GM23338 (cell line): ENCODE data around the gene IRF2. TPM values are rescaled to one million over a fixed set of nuclear protein-coding genes. Genes with fewer than 3 reads are reported as not detected.
A peak's percentile ranks its signal among the peaks of the same experiment; 100 is the strongest.

Experiments used
- ATAC-seq: fragments of 200-7000 bp; cut with Tn5 transposase; 3 replicates; pipeline ENCODE4 v1.9.1; 2020
- DNase-seq: peaks from one replicate; pipeline ENCODE4 v3.0.0-alpha.2; 2015; ENCODE audit warnings: low spot score
- H2AFZ ChIP-seq: fragments of 200-600 bp; sonication (generic); 2 replicates; pipeline ENCODE4 v1.8.0; 2016; ENCODE audit warnings: antibody characterized with exemption, mild to moderate bottlenecking, moderate library complexity
- H3F3A ChIP-seq: fragments of 200-600 bp; sonication (generic); replicated peaks from 2 replicates; pipeline ENCODE4 v1.8.0; 2017; ENCODE audit warnings: antibody characterized with exemption, mixed run types, low read depth
- H3K27ac ChIP-seq: fragments of 200-600 bp; sonication (generic); 2 replicates; pipeline ENCODE4 v1.6.1; 2016; ENCODE audit warnings: low read depth
- H3K27me3 ChIP-seq: fragments of 200-600 bp; sonication (generic); 2 replicates; pipeline ENCODE4 v1.8.0; 2016; ENCODE audit warnings: mild to moderate bottlenecking, mixed run types, moderate library complexity; ENCODE audit not compliant: insufficient read depth
- H3K36me3 ChIP-seq: fragments of 200-600 bp; sonication (generic); 2 replicates; pipeline ENCODE4 v1.8.0; 2016; ENCODE audit warnings: mild to moderate bottlenecking; ENCODE audit not compliant: insufficient read depth
- H3K4me1 ChIP-seq: fragments of 200-600 bp; sonication (generic); 2 replicates; pipeline ENCODE4 v1.8.0; 2016; ENCODE audit warnings: mild to moderate bottlenecking, moderate library complexity; ENCODE audit not compliant: insufficient read depth
- H3K4me2 ChIP-seq: fragments of 200-600 bp; sonication (generic); 2 replicates; pipeline ENCODE4 v1.7.1; 2017; ENCODE audit warnings: mixed run types
- H3K4me3 ChIP-seq: fragments of 200-600 bp; sonication (generic); 2 replicates; pipeline ENCODE4 v1.6.1; 2016; ENCODE audit warnings: mixed run types
- H3K79me2 ChIP-seq: fragments of 200-600 bp; sonication (generic); replicated peaks from 2 replicates; pipeline ENCODE4 v1.8.0; 2017; ENCODE audit warnings: mild to moderate bottlenecking; ENCODE audit not compliant: insufficient read depth
- H3K9me2 ChIP-seq: fragments of 200-600 bp; sonication (generic); 2 replicates; pipeline ENCODE4 v1.8.0; 2017; ENCODE audit not compliant: insufficient read depth
- H4K20me1 ChIP-seq: fragments of 200-600 bp; sonication (generic); replicated peaks from 2 replicates; pipeline ENCODE4 v1.8.0; 2017; ENCODE audit warnings: mild to moderate bottlenecking; ENCODE audit not compliant: insufficient read depth
- H3K27ac Mint-ChIP-seq: 2 replicates; pipeline ENCODE4 v1.8.0; 2020; ENCODE audit warnings: inconsistent platforms, mild to moderate bottlenecking, moderate library complexity, mixed read lengths
- H3K27me3 Mint-ChIP-seq: 3 replicates; pipeline ENCODE4 v1.8.0; 2022; ENCODE audit warnings: low read depth, mild to moderate bottlenecking, moderate library complexity, mixed read lengths, inconsistent platforms; ENCODE audit not compliant: insufficient read depth, poor library complexity
- H3K36me3 Mint-ChIP-seq: 3 replicates; pipeline ENCODE4 v1.8.0; 2021; ENCODE audit warnings: low read depth, mild to moderate bottlenecking, inconsistent platforms, moderate library complexity, mixed read lengths
- H3K4me1 Mint-ChIP-seq: 3 replicates; pipeline ENCODE4 v1.8.0; 2020; ENCODE audit warnings: mild to moderate bottlenecking, inconsistent platforms, mixed read lengths
- H3K4me3 Mint-ChIP-seq: 3 replicates; pipeline ENCODE4 v1.8.0; 2021; ENCODE audit warnings: moderate library complexity, mild to moderate bottlenecking, inconsistent platforms, mixed read lengths
- H3K9me3 Mint-ChIP-seq: 3 replicates; pipeline ENCODE4 v1.8.0; 2020; ENCODE audit warnings: moderate library complexity, mild to moderate bottlenecking, inconsistent platforms, mixed read lengths
- CREB1 ChIP-seq: fragments of 250-450 bp; sonication (Bioruptor Pico); IDR thresholded peaks from 2 replicates; pipeline ENCODE4 v1.5.0; 2020; ENCODE audit warnings: low read depth, mild to moderate bottlenecking, moderate library complexity
- EZH2phosphoT487 ChIP-seq: fragments of 200-600 bp; sonication (generic); IDR thresholded peaks from one replicate; pipeline ENCODE4 v1.8.1; 2018; ENCODE audit warnings: antibody characterized with exemption; ENCODE audit not compliant: unreplicated experiment
- JUNB ChIP-seq: IDR thresholded peaks from one replicate; pipeline ENCODE4 v1.6.1; 2016; ENCODE audit warnings: antibody characterized with exemption; ENCODE audit not compliant: unreplicated experiment
- STAT1 ChIP-seq: IDR thresholded peaks from one replicate; pipeline ENCODE4 v1.6.1; 2016; ENCODE audit warnings: antibody characterized with exemption; ENCODE audit not compliant: unreplicated experiment
- ZNF331 ChIP-seq: fragments of 250-450 bp; sonication (Bioruptor Pico); IDR thresholded peaks from 2 replicates; pipeline ENCODE4 v1.5.0; 2020; ENCODE audit warnings: low read depth, mild to moderate bottlenecking, moderate library complexity
- polyA plus RNA-seq: library from polyadenylated mRNA; unstranded; fragments of >200 nt; fragmentation: Nextera tagmentation; extraction: Ambion mirVana; gene quantifications from 2 replicates; pipeline ENCODE4 v1.2.1, GENCODE V29; 2016
- total RNA-seq: library from RNA; depleted of rRNA; stranded (reverse); fragments of >200 nt; shearing (Covaris generic); gene quantifications from 2 replicates; pipeline ENCODE4 v1.2.3, GENCODE V29; 2014
- TF ChIP-seq, protein P1 (sequence below): IDR thresholded peaks from 2 replicates; pipeline ENCODE4 v1.6.1; 2016; ENCODE audit warnings: antibody characterized with exemption
- TF ChIP-seq, protein P2 (sequence below): fragments of 250-450 bp; sonication (Bioruptor Pico); IDR thresholded peaks from 2 replicates; pipeline ENCODE4 v1.5.0; 2020; ENCODE audit warnings: mild to moderate bottlenecking, moderate library complexity
- TF ChIP-seq, protein P3 (sequence below): IDR thresholded peaks from one replicate; pipeline ENCODE4 v1.6.1; 2018; ENCODE audit warnings: antibody characterized with exemption; ENCODE audit not compliant: unreplicated experiment

IRF2 gene
- total and polyA plus RNA-seq, 2 experiments from 2014 or later: 14.7 to 15.0 TPM

DNA sequence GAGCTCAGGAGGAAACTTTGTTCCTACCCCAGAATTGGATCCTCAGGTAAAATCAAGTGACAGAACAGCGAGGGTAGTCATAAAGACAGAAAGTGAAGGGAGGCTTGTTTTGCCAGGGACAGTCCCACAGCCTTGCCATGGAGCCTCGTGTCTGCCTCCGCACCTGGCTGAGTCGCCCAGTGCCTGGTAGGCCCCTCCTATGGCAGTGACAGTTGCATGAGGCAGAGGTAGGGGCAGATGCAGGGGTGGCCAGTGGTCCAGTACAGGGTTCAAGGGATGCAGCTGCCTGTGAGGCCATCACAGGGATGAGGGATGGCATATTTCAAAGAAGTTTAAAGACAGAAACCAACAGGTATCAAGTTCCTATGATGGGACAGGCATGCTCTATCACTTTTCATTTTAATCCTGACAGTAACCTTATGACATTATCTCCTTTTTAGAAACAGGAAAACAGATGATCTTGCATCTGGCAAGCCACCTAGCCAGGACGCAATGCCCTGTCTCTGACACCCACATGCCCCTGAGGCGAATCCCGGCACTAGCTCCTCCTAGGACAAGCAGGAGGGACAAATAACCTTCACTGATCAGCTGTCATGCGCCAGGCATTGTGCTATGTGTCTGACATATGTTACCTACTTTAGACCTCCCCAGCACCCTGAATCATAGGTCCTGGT lies 129.3 kb downstream of the IRF2 start:
- Histone ChIP-seq H3K79me2 (no peaks in the 10 kb centered on the region), H3K27ac (no peak overlapping the region), H3K4me1 (peaks cover 25% of the 10 kb centered on the region), H4K20me1 (no peaks in the 10 kb centered on the region), H3K27me3 (no peaks in the 10 kb centered on the region), H3K4me3 (no peak overlapping the region), H3F3A (peaks cover 3% of the 10 kb centered on the region; the same call in 1 of the 2 replicates), H3K9me2 (no peaks in the 10 kb centered on the region), H2AFZ (peak overlapping the region; percentile 58; the same call in 1 of the 2 replicates), H3K4me2 (no peak overlapping the region), H3K36me3 (no peaks in the 10 kb centered on the region)
- H3K9me3 Mint-ChIP-seq: no peaks in the 10 kb centered on the region
- H3K4me3 Mint-ChIP-seq: no peak overlapping the region
- H3K4me1 Mint-ChIP-seq: peaks cover 52% of the 10 kb centered on the region
- no peaks in the 10 kb centered on the region; the same call in 2 of the 3 replicates for H3K36me3 Mint-ChIP-seq
- peaks cover 8% of the 10 kb centered on the region for H3K27me3 Mint-ChIP-seq
- no peak for ATAC-seq
- H3K27ac Mint-ChIP-seq: no peak overlapping the region; the same call in 1 of the 2 replicates
- TF ChIP-seq CREB1 (CRISPR knock-in tag) (no peak), EZH2phosphoT487 (no peak), STAT1 (no peak), JUNB (no peak), ZNF331 (CRISPR knock-in tag) (no peak)
- TF ChIP-seq, protein P1, sequence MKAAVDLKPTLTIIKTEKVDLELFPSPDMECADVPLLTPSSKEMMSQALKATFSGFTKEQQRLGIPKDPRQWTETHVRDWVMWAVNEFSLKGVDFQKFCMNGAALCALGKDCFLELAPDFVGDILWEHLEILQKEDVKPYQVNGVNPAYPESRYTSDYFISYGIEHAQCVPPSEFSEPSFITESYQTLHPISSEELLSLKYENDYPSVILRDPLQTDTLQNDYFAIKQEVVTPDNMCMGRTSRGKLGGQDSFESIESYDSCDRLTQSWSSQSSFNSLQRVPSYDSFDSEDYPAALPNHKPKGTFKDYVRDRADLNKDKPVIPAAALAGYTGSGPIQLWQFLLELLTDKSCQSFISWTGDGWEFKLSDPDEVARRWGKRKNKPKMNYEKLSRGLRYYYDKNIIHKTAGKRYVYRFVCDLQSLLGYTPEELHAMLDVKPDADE: no peak
- TF ChIP-seq, protein P2, sequence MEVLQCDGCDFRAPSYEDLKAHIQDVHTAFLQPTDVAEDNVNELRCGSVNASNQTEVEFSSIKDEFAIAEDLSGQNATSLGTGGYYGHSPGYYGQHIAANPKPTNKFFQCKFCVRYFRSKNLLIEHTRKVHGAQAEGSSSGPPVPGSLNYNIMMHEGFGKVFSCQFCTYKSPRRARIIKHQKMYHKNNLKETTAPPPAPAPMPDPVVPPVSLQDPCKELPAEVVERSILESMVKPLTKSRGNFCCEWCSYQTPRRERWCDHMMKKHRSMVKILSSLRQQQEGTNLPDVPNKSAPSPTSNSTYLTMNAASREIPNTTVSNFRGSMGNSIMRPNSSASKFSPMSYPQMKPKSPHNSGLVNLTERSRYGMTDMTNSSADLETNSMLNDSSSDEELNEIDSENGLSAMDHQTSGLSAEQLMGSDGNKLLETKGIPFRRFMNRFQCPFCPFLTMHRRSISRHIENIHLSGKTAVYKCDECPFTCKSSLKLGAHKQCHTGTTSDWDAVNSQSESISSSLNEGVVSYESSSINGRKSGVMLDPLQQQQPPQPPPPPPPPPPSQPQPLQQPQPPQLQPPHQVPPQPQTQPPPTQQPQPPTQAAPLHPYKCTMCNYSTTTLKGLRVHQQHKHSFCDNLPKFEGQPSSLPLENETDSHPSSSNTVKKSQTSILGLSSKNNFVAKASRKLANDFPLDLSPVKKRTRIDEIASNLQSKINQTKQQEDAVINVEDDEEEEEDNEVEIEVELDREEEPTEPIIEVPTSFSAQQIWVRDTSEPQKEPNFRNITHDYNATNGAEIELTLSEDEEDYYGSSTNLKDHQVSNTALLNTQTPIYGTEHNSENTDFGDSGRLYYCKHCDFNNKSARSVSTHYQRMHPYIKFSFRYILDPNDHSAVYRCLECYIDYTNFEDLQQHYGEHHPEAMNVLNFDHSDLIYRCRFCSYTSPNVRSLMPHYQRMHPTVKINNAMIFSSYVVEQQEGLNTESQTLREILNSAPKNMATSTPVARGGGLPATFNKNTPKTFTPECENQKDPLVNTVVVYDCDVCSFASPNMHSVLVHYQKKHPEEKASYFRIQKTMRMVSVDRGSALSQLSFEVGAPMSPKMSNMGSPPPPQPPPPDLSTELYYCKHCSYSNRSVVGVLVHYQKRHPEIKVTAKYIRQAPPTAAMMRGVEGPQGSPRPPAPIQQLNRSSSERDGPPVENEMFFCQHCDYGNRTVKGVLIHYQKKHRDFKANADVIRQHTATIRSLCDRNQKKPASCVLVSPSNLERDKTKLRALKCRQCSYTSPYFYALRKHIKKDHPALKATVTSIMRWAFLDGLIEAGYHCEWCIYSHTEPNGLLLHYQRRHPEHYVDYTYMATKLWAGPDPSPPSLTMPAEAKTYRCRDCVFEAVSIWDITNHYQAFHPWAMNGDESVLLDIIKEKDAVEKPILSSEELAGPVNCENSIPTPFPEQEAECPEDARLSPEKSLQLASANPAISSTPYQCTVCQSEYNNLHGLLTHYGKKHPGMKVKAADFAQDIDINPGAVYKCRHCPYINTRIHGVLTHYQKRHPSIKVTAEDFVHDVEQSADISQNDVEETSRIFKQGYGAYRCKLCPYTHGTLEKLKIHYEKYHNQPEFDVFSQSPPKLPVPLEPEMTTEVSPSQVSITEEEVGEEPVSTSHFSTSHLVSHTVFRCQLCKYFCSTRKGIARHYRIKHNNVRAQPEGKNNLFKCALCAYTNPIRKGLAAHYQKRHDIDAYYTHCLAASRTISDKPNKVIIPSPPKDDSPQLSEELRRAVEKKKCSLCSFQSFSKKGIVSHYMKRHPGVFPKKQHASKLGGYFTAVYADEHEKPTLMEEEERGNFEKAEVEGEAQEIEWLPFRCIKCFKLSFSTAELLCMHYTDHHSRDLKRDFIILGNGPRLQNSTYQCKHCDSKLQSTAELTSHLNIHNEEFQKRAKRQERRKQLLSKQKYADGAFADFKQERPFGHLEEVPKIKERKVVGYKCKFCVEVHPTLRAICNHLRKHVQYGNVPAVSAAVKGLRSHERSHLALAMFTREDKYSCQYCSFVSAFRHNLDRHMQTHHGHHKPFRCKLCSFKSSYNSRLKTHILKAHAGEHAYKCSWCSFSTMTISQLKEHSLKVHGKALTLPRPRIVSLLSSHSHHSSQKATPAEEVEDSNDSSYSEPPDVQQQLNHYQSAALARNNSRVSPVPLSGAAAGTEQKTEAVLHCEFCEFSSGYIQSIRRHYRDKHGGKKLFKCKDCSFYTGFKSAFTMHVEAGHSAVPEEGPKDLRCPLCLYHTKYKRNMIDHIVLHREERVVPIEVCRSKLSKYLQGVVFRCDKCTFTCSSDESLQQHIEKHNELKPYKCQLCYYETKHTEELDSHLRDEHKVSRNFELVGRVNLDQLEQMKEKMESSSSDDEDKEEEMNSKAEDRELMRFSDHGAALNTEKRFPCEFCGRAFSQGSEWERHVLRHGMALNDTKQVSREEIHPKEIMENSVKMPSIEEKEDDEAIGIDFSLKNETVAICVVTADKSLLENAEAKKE (CRISPR knock-in tag): no peak
- TF ChIP-seq, protein P3, sequence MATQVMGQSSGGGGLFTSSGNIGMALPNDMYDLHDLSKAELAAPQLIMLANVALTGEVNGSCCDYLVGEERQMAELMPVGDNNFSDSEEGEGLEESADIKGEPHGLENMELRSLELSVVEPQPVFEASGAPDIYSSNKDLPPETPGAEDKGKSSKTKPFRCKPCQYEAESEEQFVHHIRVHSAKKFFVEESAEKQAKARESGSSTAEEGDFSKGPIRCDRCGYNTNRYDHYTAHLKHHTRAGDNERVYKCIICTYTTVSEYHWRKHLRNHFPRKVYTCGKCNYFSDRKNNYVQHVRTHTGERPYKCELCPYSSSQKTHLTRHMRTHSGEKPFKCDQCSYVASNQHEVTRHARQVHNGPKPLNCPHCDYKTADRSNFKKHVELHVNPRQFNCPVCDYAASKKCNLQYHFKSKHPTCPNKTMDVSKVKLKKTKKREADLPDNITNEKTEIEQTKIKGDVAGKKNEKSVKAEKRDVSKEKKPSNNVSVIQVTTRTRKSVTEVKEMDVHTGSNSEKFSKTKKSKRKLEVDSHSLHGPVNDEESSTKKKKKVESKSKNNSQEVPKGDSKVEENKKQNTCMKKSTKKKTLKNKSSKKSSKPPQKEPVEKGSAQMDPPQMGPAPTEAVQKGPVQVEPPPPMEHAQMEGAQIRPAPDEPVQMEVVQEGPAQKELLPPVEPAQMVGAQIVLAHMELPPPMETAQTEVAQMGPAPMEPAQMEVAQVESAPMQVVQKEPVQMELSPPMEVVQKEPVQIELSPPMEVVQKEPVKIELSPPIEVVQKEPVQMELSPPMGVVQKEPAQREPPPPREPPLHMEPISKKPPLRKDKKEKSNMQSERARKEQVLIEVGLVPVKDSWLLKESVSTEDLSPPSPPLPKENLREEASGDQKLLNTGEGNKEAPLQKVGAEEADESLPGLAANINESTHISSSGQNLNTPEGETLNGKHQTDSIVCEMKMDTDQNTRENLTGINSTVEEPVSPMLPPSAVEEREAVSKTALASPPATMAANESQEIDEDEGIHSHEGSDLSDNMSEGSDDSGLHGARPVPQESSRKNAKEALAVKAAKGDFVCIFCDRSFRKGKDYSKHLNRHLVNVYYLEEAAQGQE: no peak
- DNase-seq: no peak
